H9 (cell line): ENCODE measurements around the gene ZER1. TPM values are rescaled to one million over a fixed set of nuclear protein-coding genes. Genes with fewer than 3 reads are reported as not detected.

ENCODE experiments used
- DNase-seq: peaks from one replicate; pipeline ENCODE4 v3.0.0-alpha.2; 2017
- H2AFZ ChIP-seq: one replicate; pipeline ENCODE4 v1.6.1; 2013; ENCODE audit warnings: mild to moderate bottlenecking, low read length, control low read depth, moderate library complexity
- H2AK5ac ChIP-seq: 2 replicates; pipeline ENCODE4 v1.6.1; 2013; ENCODE audit warnings: low read length, control low read depth, mixed read lengths; ENCODE audit not compliant: insufficient read length
- H2BK120ac ChIP-seq: one replicate; pipeline ENCODE4 v1.6.1; 2013; ENCODE audit warnings: low read depth, mild to moderate bottlenecking, low read length, control low read depth, inconsistent platforms; ENCODE audit not compliant: poor library complexity, severe bottlenecking
- H2BK12ac ChIP-seq: 2 replicates; pipeline ENCODE4 v1.6.1; 2013; ENCODE audit warnings: low read length, control low read depth, mixed read lengths, low read depth; ENCODE audit not compliant: insufficient read length
- H2BK15ac ChIP-seq: 2 replicates; pipeline ENCODE4 v1.6.1; 2013; ENCODE audit warnings: low read depth, low read length, control low read depth
- H2BK20ac ChIP-seq: one replicate; pipeline ENCODE4 v1.6.1; 2013; ENCODE audit warnings: low read depth, mild to moderate bottlenecking, low read length, control low read depth, inconsistent platforms; ENCODE audit not compliant: poor library complexity, severe bottlenecking
- H2BK5ac ChIP-seq: 2 replicates; pipeline ENCODE4 v1.6.1; 2013; ENCODE audit warnings: low read length, control low read depth, mixed read lengths; ENCODE audit not compliant: insufficient read length
- H3K14ac ChIP-seq: 2 replicates; pipeline ENCODE4 v1.6.1; 2013; ENCODE audit warnings: low read length, control low read depth; ENCODE audit not compliant: insufficient read depth
- H3K18ac ChIP-seq: 2 replicates; pipeline ENCODE4 v1.6.1; 2013; ENCODE audit warnings: low read depth, mild to moderate bottlenecking, mixed read lengths, low read length, control low read depth; ENCODE audit not compliant: insufficient read length
- H3K23ac ChIP-seq: 2 replicates; pipeline ENCODE4 v1.6.1; 2013; ENCODE audit warnings: low read length, control low read depth, mixed read lengths, low read depth; ENCODE audit not compliant: insufficient read length
- H3K23me2 ChIP-seq: 2 replicates; pipeline ENCODE4 v1.6.1; 2013; ENCODE audit warnings: low read depth, mild to moderate bottlenecking, mixed read lengths, low read length, control low read depth; ENCODE audit not compliant: insufficient read length, poor library complexity, severe bottlenecking
- H3K27ac ChIP-seq: 2 replicates; pipeline ENCODE4 v1.5.1; 2013; ENCODE audit warnings: low read length, control low read depth, mixed read lengths, low read depth; ENCODE audit not compliant: insufficient read length
- H3K27me3 ChIP-seq: 2 replicates; pipeline ENCODE4 v1.6.1; 2013; ENCODE audit warnings: low read length, control low read depth, inconsistent platforms; ENCODE audit not compliant: insufficient read depth
- H3K4ac ChIP-seq: 2 replicates; pipeline ENCODE4 v1.6.1; 2013; ENCODE audit warnings: low read depth, mild to moderate bottlenecking, control low read depth, inconsistent platforms, low read length, moderate library complexity
- H3K4me1 ChIP-seq: 2 replicates; pipeline ENCODE4 v1.6.1; 2013; ENCODE audit warnings: low read length, control low read depth, inconsistent platforms; ENCODE audit not compliant: insufficient read depth
- H3K4me2 ChIP-seq: 2 replicates; pipeline ENCODE4 v1.6.1; 2013; ENCODE audit warnings: low read length, control low read depth, mixed read lengths; ENCODE audit not compliant: insufficient read length, insufficient read depth
- H3K56ac ChIP-seq: 2 replicates; pipeline ENCODE4 v1.6.1; 2013; ENCODE audit warnings: low read depth, mild to moderate bottlenecking, mixed read lengths, low read length, control low read depth; ENCODE audit not compliant: insufficient read length
- H3K79me1 ChIP-seq: 2 replicates; pipeline ENCODE4 v1.6.1; 2013; ENCODE audit warnings: low read depth, mild to moderate bottlenecking, moderate library complexity, low read length, control low read depth, inconsistent platforms; ENCODE audit not compliant: insufficient read depth, poor library complexity, severe bottlenecking
- H3K79me2 ChIP-seq: 2 replicates; pipeline ENCODE4 v1.6.1; 2013; ENCODE audit warnings: low read length, control low read depth, inconsistent platforms; ENCODE audit not compliant: insufficient read depth
- H3K9ac ChIP-seq: 2 replicates; pipeline ENCODE4 v1.6.1; 2013; ENCODE audit warnings: low read length, control low read depth, mixed read lengths; ENCODE audit not compliant: insufficient read length; ENCODE audit errors: extremely low read depth
- H3K9me3 ChIP-seq: one replicate; pipeline ENCODE4 v1.6.1; 2013; ENCODE audit warnings: low read depth, low read length, inconsistent platforms; ENCODE audit not compliant: control insufficient read depth
- H3T11ph ChIP-seq: one replicate; pipeline ENCODE4 v1.6.1; 2013; ENCODE audit warnings: mild to moderate bottlenecking, low read length, control low read depth, inconsistent platforms
- H4K20me1 ChIP-seq: one replicate; pipeline ENCODE4 v1.6.1; 2013; ENCODE audit not compliant: control insufficient read depth, insufficient read length, insufficient read depth
- H4K5ac ChIP-seq: 2 replicates; pipeline ENCODE4 v1.6.1; 2013; ENCODE audit warnings: low read depth, mild to moderate bottlenecking, mixed read lengths, low read length, control low read depth; ENCODE audit not compliant: insufficient read length
- H4K8ac ChIP-seq: replicated peaks from 2 replicates; pipeline ENCODE4 v1.6.1; 2013; ENCODE audit warnings: low read length, control low read depth, mixed read lengths, low read depth; ENCODE audit not compliant: insufficient read length
- H4K91ac ChIP-seq: 2 replicates; pipeline ENCODE4 v1.6.1; 2013; ENCODE audit warnings: low read depth, mild to moderate bottlenecking, moderate library complexity, mixed read lengths, low read length, control low read depth; ENCODE audit not compliant: insufficient read length
- H3K27ac Mint-ChIP-seq, 3 experiments: 2 replicates in 2 of 3; 3 replicates in 1 of 3; pipeline ENCODE4 v1.8.0; 2020 to 2021; ENCODE audit warnings: mixed read lengths in 3 of 3, mild to moderate bottlenecking in 1 of 3, moderate library complexity in 1 of 3
- H3K27me3 Mint-ChIP-seq: 2 replicates; pipeline ENCODE4 v1.8.0; 2021; ENCODE audit warnings: low read depth, mild to moderate bottlenecking, moderate library complexity, mixed read lengths
- H3K36me3 Mint-ChIP-seq, 3 experiments: 2 replicates in 2 of 3; 3 replicates in 1 of 3; pipeline ENCODE4 v1.8.0; 2020 to 2021; ENCODE audit warnings: low read depth in 3 of 3, mixed read lengths in 3 of 3; ENCODE audit not compliant: insufficient read depth in 1 of 3
- H3K4me1 Mint-ChIP-seq, 2 experiments: 2 replicates each; pipeline ENCODE4 v1.8.0; 2020; ENCODE audit warnings: mixed read lengths in 2 of 2
- H3K4me3 Mint-ChIP-seq, 2 experiments: 2 replicates in 1 of 2; 3 replicates in 1 of 2; pipeline ENCODE4 v1.8.0; 2020 to 2021; ENCODE audit warnings: mild to moderate bottlenecking in 2 of 2, mixed read lengths in 2 of 2, moderate library complexity in 1 of 2
- H3K9me3 Mint-ChIP-seq, 2 experiments: 2 replicates in 1 of 2; 3 replicates in 1 of 2; pipeline ENCODE4 v1.8.0; 2020; ENCODE audit warnings: mild to moderate bottlenecking in 2 of 2, mixed read lengths in 2 of 2, moderate library complexity in 1 of 2
- CTCF ChIP-seq: fragments of 200-600 bp; sonication (generic); conservative IDR thresholded peaks from 3 replicates; pipeline ENCODE4 v1.8.0; 2021; ENCODE audit warnings: antibody characterized with exemption, mild to moderate bottlenecking
- whole genome bisulfite sequencing: extraction: QIAGEN DNeasy Blood & Tissue Kit; methylation state at CpG from one replicate; pipeline ENCODE4 v1.1.7; 2013; ENCODE audit warnings: missing lambda C conversion rate, low lambda C conversion rate, mixed read lengths; ENCODE audit not compliant: insufficient read length; ENCODE audit errors: extremely low coverage; 5-methylcytosine and 5-hydroxymethylcytosine counted together
- total RNA-seq: library from RNA; stranded (reverse); gene quantifications from 2 replicates; pipeline ENCODE4 v1.2.1, GENCODE V29; 2021

Gene ZER1
- total RNA-seq, 1 experiment from 2014 or later, result 24.2 TPM

GRCh38 chr9:128721487-128722010, 50.2 kb downstream of the ZER1 start:
- Mint-ChIP-seq H3K4me3 (no peak overlapping the region; a peak in 1 of 5 replicates), H3K4me1 (peaks cover 22% of the 10 kb centered on the region in 2 experiments), H3K9me3 (no peaks in the 10 kb centered on the region; a peak in 2 of 5 replicates), H3K36me3 (peaks cover 4 to 41% (median 29%) of the 10 kb centered on the region in 3 experiments; a peak in 6 of 7 replicates), H3K27me3 (no peaks in the 10 kb centered on the region; the same call in 1 of the 2 replicates), H3K27ac (no peak overlapping the region; a peak in 1 of 7 replicates)
- H2BK5ac ChIP-seq, result no peak overlapping the region
- no peak for TF ChIP-seq CTCF
- H3K9me3 ChIP-seq, result no peaks in the 10 kb centered on the region
- H2AK5ac ChIP-seq, result no peak overlapping the region
- no peak overlapping the region for H3K56ac ChIP-seq
- H3K4me2 ChIP-seq, result no peak overlapping the region
- no peaks in the 10 kb centered on the region for H3K79me2 ChIP-seq
- H2BK20ac ChIP-seq, result no peak overlapping the region
- H3K27me3 ChIP-seq, result no peaks in the 10 kb centered on the region
- no peak overlapping the region for H4K5ac ChIP-seq
- no peak overlapping the region for H2BK120ac ChIP-seq
- H3K9ac ChIP-seq, result no peak overlapping the region
- H3K23ac ChIP-seq, result no peak overlapping the region
- no peak for DNase-seq
- H4K8ac ChIP-seq, result no peak overlapping the region
- H3K4ac ChIP-seq, result no peak overlapping the region
- H3K14ac ChIP-seq, result no peak overlapping the region
- H4K20me1 ChIP-seq, result no peaks in the 10 kb centered on the region
- H4K91ac ChIP-seq, result no peak overlapping the region
- no peaks in the 10 kb centered on the region for H3K79me1 ChIP-seq
- H2BK15ac ChIP-seq, result no peak overlapping the region
- H3K18ac ChIP-seq, result no peak overlapping the region
- no peak overlapping the region for H2AFZ ChIP-seq
- no peak overlapping the region for H3T11ph ChIP-seq
- H2BK12ac ChIP-seq, result no peak overlapping the region
- peaks cover 4% of the 10 kb centered on the region for H3K23me2 ChIP-seq
- no CpG with 5 or more reads among the region's 18 CpGs for WGBS
- H3K27ac ChIP-seq, result no peak overlapping the region
- H3K4me1 ChIP-seq, result no peaks in the 10 kb centered on the region; the same call in 1 of the 2 replicates
